Suprapubic skin (tissue), 4 donors: Measurements from ENCODE around the gene MTFR1L. TPM values are rescaled to one million over a fixed set of nuclear protein-coding genes. Genes with fewer than 3 reads are reported as not detected.
A peak's percentile ranks its signal among the peaks of the same experiment; 100 is the strongest.

Experiments used
- DNase-seq, 2 donors: peaks; one replicate each; pipeline ENCODE4 v3.0.0-alpha.2; 2019; ENCODE audit warnings: low spot score in 2 of 2
- H3K27ac ChIP-seq: fragments of 200-600 bp; sonication (generic); one replicate; pipeline ENCODE4 v1.5.1; 2019
- H3K27me3 ChIP-seq: fragments of 200-600 bp; sonication (generic); one replicate; pipeline ENCODE4 v1.5.1; 2019
- H3K36me3 ChIP-seq: fragments of 200-600 bp; sonication (generic); one replicate; pipeline ENCODE4 v1.5.1; 2019
- H3K4me1 ChIP-seq: fragments of 200-600 bp; sonication (generic); one replicate; pipeline ENCODE4 v1.5.1; 2019
- H3K4me3 ChIP-seq: fragments of 200-600 bp; sonication (generic); one replicate; pipeline ENCODE4 v1.5.1; 2019; ENCODE audit warnings: mild to moderate bottlenecking
- H3K9me3 ChIP-seq: fragments of 200-600 bp; sonication (generic); one replicate; pipeline ENCODE4 v1.5.1; 2019
- EP300 ChIP-seq: sonication (generic); formaldehyde crosslinking; IDR thresholded peaks from one replicate; pipeline ENCODE4 v1.6.1; 2017; ENCODE audit warnings: antibody characterized with exemption
- POLR2A ChIP-seq, 2 donors: fragments of 450-650 bp; IDR thresholded peaks; one replicate each; pipeline ENCODE4 v1.6.1; 2017; ENCODE audit warnings: antibody characterized with exemption in 2 of 2, mild to moderate bottlenecking in 2 of 2, moderate library complexity in 2 of 2
- POLR2AphosphoS5 ChIP-seq, 3 donors: sonication (generic); formaldehyde crosslinking; IDR thresholded peaks; one replicate each; pipeline ENCODE4 v1.6.1; 2017; ENCODE audit warnings: antibody characterized with exemption in 3 of 3
- WGBS: methylation state at CpG from one replicate; pipeline ENCODE4 v1.1.5; 2018; 5-methylcytosine and 5-hydroxymethylcytosine counted together
- total RNA-seq, 4 donors: library from RNA; depleted of rRNA; stranded (reverse); fragments of >200 nt; gene quantifications; one replicate each; pipeline ENCODE4 v1.1.0, GENCODE V29; 2016
- TF ChIP-seq, protein P1 (sequence below), 2 donors: fragments of 200-600 bp in 1 of 2; fragments of 450-650 bp in 1 of 2; sonication (generic) in 1 of 2; IDR thresholded peaks; one replicate each; pipeline ENCODE4 v1.5.1; 2016 to 2019; ENCODE audit warnings: antibody characterized with exemption in 2 of 2, mild to moderate bottlenecking in 1 of 2, moderate library complexity in 1 of 2

The MTFR1L gene
- total RNA-seq, 4 donors from 2014 or later, result 35.2 to 79.3 (median 48.1) TPM

DNA sequence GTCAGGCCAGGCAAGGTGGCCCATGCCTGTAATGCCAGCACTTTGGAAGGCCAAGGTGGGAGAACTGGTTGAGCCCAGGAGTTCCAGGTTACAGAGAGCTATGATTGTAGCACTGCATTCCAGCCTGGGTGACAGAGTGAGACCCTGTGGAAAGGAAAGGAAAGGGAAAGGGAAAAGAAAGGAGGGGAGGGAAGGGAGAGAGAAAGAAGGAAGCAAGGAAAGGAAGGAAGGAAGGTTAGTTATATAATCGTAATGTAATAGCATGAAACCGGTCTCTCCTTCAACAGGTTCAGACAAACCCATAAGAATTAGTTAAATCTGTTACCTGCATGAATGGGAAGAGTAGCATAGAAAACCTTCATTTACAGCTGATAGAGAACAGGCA is 56.9 kb downstream of the MTFR1L start:
- Histone ChIP-seq H3K27ac (peak overlapping the region; percentile 92), H3K9me3 (no peaks in the 10 kb centered on the region), H3K36me3 (no peaks in the 10 kb centered on the region), H3K4me1 (peaks cover 66% of the 10 kb centered on the region), H3K27me3 (no peaks in the 10 kb centered on the region), H3K4me3 (no peak overlapping the region)
- DNase-seq, result no peak
- TF ChIP-seq, protein P1, sequence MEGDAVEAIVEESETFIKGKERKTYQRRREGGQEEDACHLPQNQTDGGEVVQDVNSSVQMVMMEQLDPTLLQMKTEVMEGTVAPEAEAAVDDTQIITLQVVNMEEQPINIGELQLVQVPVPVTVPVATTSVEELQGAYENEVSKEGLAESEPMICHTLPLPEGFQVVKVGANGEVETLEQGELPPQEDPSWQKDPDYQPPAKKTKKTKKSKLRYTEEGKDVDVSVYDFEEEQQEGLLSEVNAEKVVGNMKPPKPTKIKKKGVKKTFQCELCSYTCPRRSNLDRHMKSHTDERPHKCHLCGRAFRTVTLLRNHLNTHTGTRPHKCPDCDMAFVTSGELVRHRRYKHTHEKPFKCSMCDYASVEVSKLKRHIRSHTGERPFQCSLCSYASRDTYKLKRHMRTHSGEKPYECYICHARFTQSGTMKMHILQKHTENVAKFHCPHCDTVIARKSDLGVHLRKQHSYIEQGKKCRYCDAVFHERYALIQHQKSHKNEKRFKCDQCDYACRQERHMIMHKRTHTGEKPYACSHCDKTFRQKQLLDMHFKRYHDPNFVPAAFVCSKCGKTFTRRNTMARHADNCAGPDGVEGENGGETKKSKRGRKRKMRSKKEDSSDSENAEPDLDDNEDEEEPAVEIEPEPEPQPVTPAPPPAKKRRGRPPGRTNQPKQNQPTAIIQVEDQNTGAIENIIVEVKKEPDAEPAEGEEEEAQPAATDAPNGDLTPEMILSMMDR (IDR thresholded peaks at IDR 0.05), result no peak
- TF ChIP-seq POLR2A (IDR thresholded peaks at IDR 0.05) (no peak), EP300 (no peak), POLR2AphosphoS5 (IDR thresholded peaks at IDR 0.05) (no peak)
- 39% methylated on average over 2 of the region's 2 CpGs for WGBS

DNA sequence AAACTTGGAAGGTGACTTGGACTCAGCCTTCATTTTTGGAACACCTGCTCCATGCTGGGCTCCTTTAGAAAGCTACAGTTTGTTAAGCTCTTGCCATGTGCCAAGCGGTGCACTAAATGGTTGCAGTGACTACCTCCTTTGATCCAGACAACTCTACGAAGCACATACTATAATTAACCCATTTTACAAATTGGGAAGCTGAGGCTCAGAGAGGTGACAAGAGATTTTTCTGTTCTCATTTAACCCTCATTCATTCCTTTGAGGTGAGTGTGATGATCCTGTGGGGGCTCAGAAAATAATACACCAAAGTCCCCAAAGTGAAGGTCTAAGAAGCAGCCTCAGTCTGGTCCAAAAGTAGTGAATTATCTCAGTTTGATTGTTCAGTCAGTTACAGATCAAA is 57.4 kb downstream of the MTFR1L start:
- no peaks in the 10 kb centered on the region for H3K27me3 ChIP-seq
- 74% methylated on average over 2 of the region's 2 CpGs for WGBS
- no peaks in the 10 kb centered on the region for H3K36me3 ChIP-seq
- DNase-seq, result no peak
- peaks cover 61% of the 10 kb centered on the region for H3K4me1 ChIP-seq
- no peaks in the 10 kb centered on the region for H3K9me3 ChIP-seq
- H3K27ac ChIP-seq, result no peak overlapping the region
- TF ChIP-seq, protein P1 (IDR thresholded peaks at IDR 0.05), result no peak
- no peak for TF ChIP-seq POLR2A (IDR thresholded peaks at IDR 0.05)
- TF ChIP-seq POLR2AphosphoS5 (IDR thresholded peaks at IDR 0.05), result no peak
- TF ChIP-seq EP300, result no peak
- H3K4me3 ChIP-seq, result no peak overlapping the region

DNA sequence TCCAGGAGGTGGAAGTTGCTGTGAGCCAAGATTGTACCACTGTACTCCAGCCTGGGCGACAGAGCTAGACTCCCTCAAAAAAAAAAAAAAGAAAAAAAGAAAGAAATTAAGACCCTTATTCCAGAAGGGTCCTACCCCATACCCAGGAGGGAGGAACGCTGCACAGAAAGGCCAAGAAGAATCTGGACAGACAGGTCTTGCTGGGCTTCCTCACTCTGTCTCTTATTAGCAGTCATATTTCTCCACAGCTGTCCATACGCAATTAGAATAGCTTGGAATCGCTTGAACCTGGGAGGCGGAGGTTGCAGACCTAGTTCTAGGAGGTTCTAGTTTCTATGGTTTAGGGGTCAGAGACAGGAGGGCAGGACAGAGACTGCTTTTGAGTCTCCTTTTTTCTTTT is 58.9 kb downstream of the MTFR1L start:
- H3K4me3 ChIP-seq, result no peak overlapping the region
- no peak overlapping the region for H3K27ac ChIP-seq
- H3K4me1 ChIP-seq, result peaks cover 45% of the 10 kb centered on the region
- no peaks in the 10 kb centered on the region for H3K27me3 ChIP-seq
- WGBS, result 65% methylated on average over 5 of the region's 5 CpGs
- no peaks in the 10 kb centered on the region for H3K36me3 ChIP-seq
- DNase-seq, result no peak
- no peaks in the 10 kb centered on the region for H3K9me3 ChIP-seq
- no peak for TF ChIP-seq POLR2AphosphoS5 (IDR thresholded peaks at IDR 0.05)
- TF ChIP-seq POLR2A (IDR thresholded peaks at IDR 0.05), result no peak
- TF ChIP-seq EP300, result no peak
- TF ChIP-seq, protein P1 (IDR thresholded peaks at IDR 0.05), result no peak

DNA sequence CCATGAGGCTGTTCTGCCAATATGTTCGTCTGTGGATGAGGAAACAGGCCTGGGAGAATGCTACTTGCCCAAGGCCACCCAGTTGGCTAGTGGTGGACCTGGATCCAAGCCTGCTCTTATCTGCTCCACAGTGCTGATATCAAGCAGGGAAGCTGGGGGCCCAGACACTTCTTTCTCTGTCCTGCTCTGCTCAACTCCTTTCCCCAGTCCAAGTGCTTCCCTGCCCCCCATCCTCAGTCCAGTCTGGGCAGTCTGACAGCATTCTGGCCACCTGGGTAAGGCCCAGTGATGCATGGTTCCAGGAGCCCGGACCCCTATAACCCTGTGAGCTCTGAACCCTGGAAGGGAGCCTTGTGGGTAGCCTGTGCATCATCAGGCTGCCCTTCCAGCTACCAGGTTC is 59.9 kb downstream of the MTFR1L start:
- TF ChIP-seq POLR2A (IDR thresholded peaks at IDR 0.05), result no peak
- TF ChIP-seq, protein P1 (IDR thresholded peaks at IDR 0.05), result no peak
- TF ChIP-seq EP300, result no peak
- no peak for TF ChIP-seq POLR2AphosphoS5 (IDR thresholded peaks at IDR 0.05)
- no peak overlapping the region for H3K4me3 ChIP-seq
- peaks cover 38% of the 10 kb centered on the region for H3K4me1 ChIP-seq
- no peaks in the 10 kb centered on the region for H3K36me3 ChIP-seq
- DNase-seq, result no peak
- no peak overlapping the region for H3K27ac ChIP-seq
- H3K9me3 ChIP-seq, result no peaks in the 10 kb centered on the region
- 70% methylated on average over 2 of the region's 2 CpGs for WGBS
- H3K27me3 ChIP-seq, result no peaks in the 10 kb centered on the region

DNA sequence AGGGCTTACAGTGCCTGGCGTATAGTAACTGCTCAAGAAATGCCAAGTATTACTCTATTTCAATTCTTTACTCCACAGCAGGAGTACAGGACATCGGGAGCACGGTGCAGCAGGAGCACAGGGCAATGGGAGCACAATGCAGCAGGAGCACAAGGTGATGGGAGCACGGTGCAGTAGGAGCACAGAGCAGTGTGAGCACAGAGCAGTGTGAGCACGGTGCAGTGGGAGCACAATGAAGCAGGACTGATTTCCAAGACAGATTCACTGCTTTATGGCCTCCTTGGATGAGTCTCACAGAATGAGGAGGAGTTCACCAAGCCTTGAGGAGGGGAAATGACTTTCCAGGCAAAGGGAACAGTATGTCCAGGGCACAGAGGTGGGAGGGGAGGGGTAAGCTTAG is 60.8 kb downstream of the MTFR1L start:
- no peaks in the 10 kb centered on the region for H3K27me3 ChIP-seq
- WGBS, result 87% methylated on average over 5 of the region's 5 CpGs
- H3K9me3 ChIP-seq, result no peaks in the 10 kb centered on the region
- DNase-seq, result no peak
- peaks cover 29% of the 10 kb centered on the region for H3K4me1 ChIP-seq
- TF ChIP-seq EP300 (no peak), POLR2A (IDR thresholded peaks at IDR 0.05) (no peak), POLR2AphosphoS5 (IDR thresholded peaks at IDR 0.05) (no peak)
- TF ChIP-seq, protein P1 (IDR thresholded peaks at IDR 0.05), result no peak
- no peak overlapping the region for H3K27ac ChIP-seq
- no peaks in the 10 kb centered on the region for H3K36me3 ChIP-seq
- no peak overlapping the region for H3K4me3 ChIP-seq
